GM12801 (cell line): Measurements from ENCODE around the gene IFT57.

Experiments
- CTCF ChIP-seq: IDR thresholded peaks from one replicate; pipeline ENCODE4 v1.5.1; 2011; ENCODE audit warnings: control low read depth; ENCODE audit not compliant: insufficient read length; ENCODE audit errors: extremely low read depth

IFT57 gene

GRCh38 chr3:108158251-108158650 is 64.0 kb downstream of the IFT57 start:
- TF ChIP-seq CTCF = no peak

GRCh38 chr3:108157273-108157672 is 65.0 kb downstream of the IFT57 start:
- no peak for TF ChIP-seq CTCF

GRCh38 chr3:108156312-108156853 is 65.8 kb downstream of the IFT57 start:
- TF ChIP-seq CTCF = no peak

GRCh38 chr3:108153451-108153981 is 68.7 kb downstream of the IFT57 start:
- TF ChIP-seq CTCF = no peak

- TF ChIP-seq CTCF = no peak
These were observed 70.0 kb downstream of the IFT57 start for GRCh38 chr3:108152274-108152673.

GRCh38 chr3:108150200-108150599 is 72.0 kb downstream of the IFT57 start:
- TF ChIP-seq CTCF = no peak

- no peak for TF ChIP-seq CTCF
These were observed 76.1 kb downstream of the IFT57 start for GRCh38 chr3:108146139-108146538.
